ENCODE data around the gene SLC22A5. TPM values are rescaled to one million over a fixed set of nuclear protein-coding genes. Genes with fewer than 3 reads are reported as not detected.
"Not testable (repeated sequence)": the region's sequence is repeated elsewhere in the genome, so short reads cannot be mapped to it uniquely, and the experiment has no call there.

SLC22A5 gene
- total and polyA plus RNA-seq, 12 donors = 10.3 to 36.8 (median 13.8) TPM

- peaks cover 0 to 4% (median 0%) of the 10 kb centered on the region in 11 donors for H3K9me3 ChIP-seq
- 21 to 23% methylated on average over 5 of the region's 5 CpGs for WGBS, 2 donors
- intact Hi-C loops (cut with DNase I) = loop anchor here in 3 of 10 donors (5.0 kb wide), 3 partner anchors 72 to 87 kb away; partner anchors contain the start of gene IRF1 (in 1 of the 3)
- DNase-seq (no peak), ATAC-seq (peak in 5 of 8 donors; percentile 25 to 56 (median 46))
- H3K36me3 ChIP-seq = peaks cover 0 to 6% (median 0%) of the 10 kb centered on the region in 9 donors
- peaks cover 6 to 92% (median 85%) of the 10 kb centered on the region in 9 donors for H3K4me1 ChIP-seq
- TF ChIP-seq CTCF (IDR thresholded peaks at IDR 0.05) = no peak
- peak overlapping the region; percentile 43 to 100 (median 99) for H3K27ac ChIP-seq
- H3K27me3 ChIP-seq = no peaks in the 10 kb centered on the region
- H3K4me3 ChIP-seq = peak overlapping the region in 2 of 10 donors; percentile 1 to 30
Measured at GRCh38 chr5:132414634-132415378, 45.3 kb downstream of the SLC22A5 start.

- DNase-seq = not testable (repeated sequence)
- peaks cover 7 to 92% (median 87%) of the 10 kb centered on the region in 9 donors for H3K4me1 ChIP-seq
Measured at GRCh38 chr5:132415516-132415915, 46.0 kb downstream of the SLC22A5 start.

GRCh38 chr5:132416306-132417009 is 46.9 kb downstream of the SLC22A5 start:
- H3K9me3 ChIP-seq = peaks cover 0 to 4% (median 0%) of the 10 kb centered on the region in 11 donors
- peaks cover 15 to 100% (median 94%) of the 10 kb centered on the region in 9 donors for H3K4me1 ChIP-seq
- H3K27ac ChIP-seq = peak overlapping the region; percentile 46 to 100 (median 88)
- no peaks in the 10 kb centered on the region for H3K27me3 ChIP-seq
- H3K36me3 ChIP-seq = peaks cover 0 to 20% (median 0%) of the 10 kb centered on the region in 9 donors
- no peak overlapping the region for H3K4me3 ChIP-seq
- intact Hi-C loops (cut with DNase I) = loop anchor here in 3 of 10 donors (5.0 kb wide), 3 partner anchors 71 to 86 kb away; partner anchors contain the start of gene IRF1 (in 1 of the 3)
- DNase-seq = no peak
- no peak for TF ChIP-seq CTCF (IDR thresholded peaks at IDR 0.05)
- 72 to 81% methylated on average over 6 of the region's 6 CpGs for WGBS, 2 donors
- no peak for ATAC-seq

More at GRCh38 chr5:132415516-132415915, 46.0 kb downstream of the SLC22A5 start:
- intact Hi-C loops (cut with DNase I) = loop anchor here in 3 of 10 donors (5.0 kb wide), 3 partner anchors 72 to 87 kb away; partner anchors contain the start of gene IRF1 (in 1 of the 3)
- H3K27me3 ChIP-seq, H3K4me3 ChIP-seq, H3K9me3 ChIP-seq, ATAC-seq: not testable (repeated sequence)
- peak overlapping the region; percentile 35 to 100 (median 99) for H3K27ac ChIP-seq
- WGBS, 2 donors = 79 to 81% methylated on average over 7 of the region's 7 CpGs
- H3K36me3 ChIP-seq = peaks cover 0 to 13% (median 0%) of the 10 kb centered on the region in 9 donors

GRCh38 chr5:132417010-132417439 is 47.5 kb downstream of the SLC22A5 start:
- H3K4me1 ChIP-seq = peaks cover 17 to 100% (median 94%) of the 10 kb centered on the region in 9 donors
- no peaks in the 10 kb centered on the region for H3K27me3 ChIP-seq
- H3K4me3 ChIP-seq = no peak overlapping the region
- H3K27ac ChIP-seq = peak overlapping the region; percentile 46 to 100 (median 88)
- peaks cover 0 to 22% (median 0%) of the 10 kb centered on the region in 9 donors for H3K36me3 ChIP-seq
- DNase-seq (peak in 1 of 2 donors; percentile 57), ATAC-seq (peak in 5 of 8 donors; percentile 21 to 65 (median 33))
- 65 to 69% methylated on average over 6 of the region's 6 CpGs for WGBS, 2 donors
- intact Hi-C loops (cut with DNase I) = loop anchor here in 3 of 10 donors (5.0 kb wide), 3 partner anchors 70 to 85 kb away; partner anchors contain the start of gene IRF1 (in 1 of the 3)
- peaks cover 0 to 4% (median 0%) of the 10 kb centered on the region in 11 donors for H3K9me3 ChIP-seq
- no peak for TF ChIP-seq CTCF (IDR thresholded peaks at IDR 0.05)

All from heart right ventricle (tissue), 16 donors.